PC-9 (cell line): Measurements from ENCODE around the gene HIVEP2. TPM values are rescaled to one million over a fixed set of nuclear protein-coding genes. Genes with fewer than 3 reads are reported as not detected.
A peak's percentile ranks its signal among the peaks of the same experiment; 100 is the strongest.

Source experiments
- BruUV-seq: library from RNA; stranded (reverse); fragments of 400-500 nt; replicated peaks from 2 replicates; lab custom pipeline; 2021; lab: Mats Ljungman, UMichigan
- CTCF ChIA-PET: fragments of 300-600 bp; sonication (Branson Sonifier 250); formaldehyde crosslinking; loops from one replicate; lab custom pipeline; 2022; ENCODE audit warnings: antibody characterized with exemption; lab: Charles Lee
- POLR2A ChIA-PET: fragments of 300-600 bp; sonication (Branson Sonifier 250); formaldehyde crosslinking; loops from one replicate; lab custom pipeline; 2022; ENCODE audit warnings: antibody characterized with exemption; ENCODE audit not compliant: unreplicated experiment; lab: Charles Lee
- DNase-seq, 2 experiments: peaks; one replicate each; pipeline versions ENCODE4 v3.0.0 to v3.0.0-alpha.2; 2015 to 2022; ENCODE audit warnings: mixed read lengths in 1 of 2
- H2AFZ ChIP-seq: fragments of 200-600 bp; sonication (generic); 2 replicates; pipeline ENCODE4 v1.8.1; 2017; ENCODE audit warnings: antibody characterized with exemption
- H3F3A ChIP-seq: fragments of 200-600 bp; sonication (generic); 2 replicates; pipeline ENCODE4 v1.8.1; 2017; ENCODE audit warnings: antibody characterized with exemption, mild to moderate bottlenecking, low read depth; ENCODE audit not compliant: insufficient read depth
- H3K27ac ChIP-seq: fragments of 200-600 bp; sonication (generic); 2 replicates; pipeline ENCODE4 v1.6.1; 2016; ENCODE audit warnings: mixed run types
- H3K27me3 ChIP-seq: fragments of 200-600 bp; sonication (generic); 2 replicates; pipeline ENCODE4 v1.6.1; 2016; ENCODE audit warnings: low read depth, mixed run types; ENCODE audit not compliant: insufficient read depth
- H3K36me3 ChIP-seq: fragments of 200-600 bp; sonication (generic); 2 replicates; pipeline ENCODE4 v1.6.1; 2016; ENCODE audit warnings: low read depth, mixed run types
- H3K4me1 ChIP-seq: fragments of 200-600 bp; sonication (generic); replicated peaks from 2 replicates; pipeline ENCODE4 v1.6.1; 2016; ENCODE audit warnings: mixed run types; ENCODE audit not compliant: insufficient read depth
- H3K4me2 ChIP-seq: fragments of 200-600 bp; sonication (generic); 2 replicates; pipeline ENCODE4 v1.6.1; 2017; ENCODE audit warnings: mixed run types
- H3K4me3 ChIP-seq: fragments of 200-600 bp; sonication (generic); 2 replicates; pipeline ENCODE4 v1.6.1; 2016; ENCODE audit warnings: mixed run types
- H3K79me2 ChIP-seq: fragments of 200-600 bp; sonication (generic); 2 replicates; pipeline ENCODE4 v1.6.1; 2017; ENCODE audit warnings: low read depth, mixed run types
- H3K9me2 ChIP-seq: fragments of 200-600 bp; sonication (generic); 2 replicates; pipeline ENCODE4 v1.8.1; 2017; ENCODE audit warnings: mild to moderate bottlenecking; ENCODE audit not compliant: insufficient read depth
- H3K9me3 ChIP-seq: fragments of 200-600 bp; sonication (generic); 2 replicates; pipeline ENCODE4 v1.8.1; 2016; ENCODE audit warnings: low read depth; ENCODE audit not compliant: insufficient read depth
- H4K20me1 ChIP-seq: fragments of 200-600 bp; sonication (generic); 2 replicates; pipeline ENCODE4 v1.8.1; 2017; ENCODE audit not compliant: insufficient read depth
- EZH2 ChIP-seq: fragments of 200-600 bp; sonication (generic); IDR thresholded peaks from 2 replicates; pipeline ENCODE4 v1.8.0; 2017; ENCODE audit warnings: antibody characterized with exemption, low read depth
- intact Hi-C: fragments of 100-400 bp; cut with micrococcal nuclease; formaldehyde crosslinking; loops from one replicate; pipeline ENCODE4 v1.10.0; 2022; ENCODE audit not compliant: unreplicated experiment
- total RNA-seq: library from RNA; stranded (reverse); gene quantifications from 2 replicates; pipeline ENCODE4 v1.2.3, GENCODE V29; 2021
- TF ChIP-seq, protein P1 (sequence below): fragments of 200-600 bp; sonication (generic); conservative IDR thresholded peaks from 2 replicates; pipeline ENCODE4 v1.6.1; 2017; ENCODE audit warnings: mixed run types, antibody characterized with exemption, mild to moderate bottlenecking, moderate library complexity

HIVEP2 gene
- total RNA-seq, 1 experiment from 2014 or later, result 10.3 TPM

DNA sequence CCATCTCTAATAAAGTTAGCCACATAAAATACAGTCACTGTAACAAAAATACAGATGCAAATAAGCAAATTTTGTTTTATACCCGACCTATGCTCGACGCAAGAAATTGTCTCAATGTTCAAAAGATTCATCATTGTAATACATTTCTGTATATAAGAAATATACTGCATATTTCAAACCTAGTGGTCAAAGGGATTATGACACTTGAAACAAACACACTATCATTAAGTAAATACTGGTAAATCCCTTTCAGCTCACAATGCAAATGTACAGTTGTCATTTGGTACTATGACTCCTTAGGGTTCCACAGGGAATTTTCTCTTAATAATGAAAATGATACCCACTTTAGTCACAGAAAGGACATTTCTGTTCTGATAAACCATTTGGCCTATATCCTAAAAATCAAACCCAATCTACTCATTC lies 2.2 kb downstream of the HIVEP2 start:
- no peak overlapping the region for H3K27ac ChIP-seq
- no peak overlapping the region for H2AFZ ChIP-seq
- intact Hi-C loops, result loop anchor here (10.0 kb wide), 1 partner anchor 732 kb away; the partner anchor contains the start of gene PHACTR2
- H3K9me2 ChIP-seq, result no peaks in the 10 kb centered on the region
- H3K4me3 ChIP-seq, result no peak overlapping the region
- peaks cover 65% of the 10 kb centered on the region for H3K79me2 ChIP-seq
- peak in 1 of 2 experiments; percentile 42 for DNase-seq
- H3K9me3 ChIP-seq, result no peaks in the 10 kb centered on the region
- peak overlapping the region; percentile 93 for H3K4me2 ChIP-seq
- TF ChIP-seq, protein P1, sequence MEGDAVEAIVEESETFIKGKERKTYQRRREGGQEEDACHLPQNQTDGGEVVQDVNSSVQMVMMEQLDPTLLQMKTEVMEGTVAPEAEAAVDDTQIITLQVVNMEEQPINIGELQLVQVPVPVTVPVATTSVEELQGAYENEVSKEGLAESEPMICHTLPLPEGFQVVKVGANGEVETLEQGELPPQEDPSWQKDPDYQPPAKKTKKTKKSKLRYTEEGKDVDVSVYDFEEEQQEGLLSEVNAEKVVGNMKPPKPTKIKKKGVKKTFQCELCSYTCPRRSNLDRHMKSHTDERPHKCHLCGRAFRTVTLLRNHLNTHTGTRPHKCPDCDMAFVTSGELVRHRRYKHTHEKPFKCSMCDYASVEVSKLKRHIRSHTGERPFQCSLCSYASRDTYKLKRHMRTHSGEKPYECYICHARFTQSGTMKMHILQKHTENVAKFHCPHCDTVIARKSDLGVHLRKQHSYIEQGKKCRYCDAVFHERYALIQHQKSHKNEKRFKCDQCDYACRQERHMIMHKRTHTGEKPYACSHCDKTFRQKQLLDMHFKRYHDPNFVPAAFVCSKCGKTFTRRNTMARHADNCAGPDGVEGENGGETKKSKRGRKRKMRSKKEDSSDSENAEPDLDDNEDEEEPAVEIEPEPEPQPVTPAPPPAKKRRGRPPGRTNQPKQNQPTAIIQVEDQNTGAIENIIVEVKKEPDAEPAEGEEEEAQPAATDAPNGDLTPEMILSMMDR, result peak; percentile 73
- TF ChIP-seq EZH2, result no peak
- ChIA-PET CTCF (interaction anchor here (1.6 kb wide), 1 partner anchor 57 kb away, joined by 4 read pairs; no protein-coding TSS in a partner anchor), POLR2A (no interaction called here)
- H3F3A ChIP-seq, result peaks cover 7% of the 10 kb centered on the region; the same call in 1 of the 2 replicates
- no peaks in the 10 kb centered on the region for H3K36me3 ChIP-seq
- H4K20me1 ChIP-seq, result no peaks in the 10 kb centered on the region; the same call in 1 of the 2 replicates
- H3K4me1 ChIP-seq, result peaks cover 26% of the 10 kb centered on the region
- H3K27me3 ChIP-seq, result no peaks in the 10 kb centered on the region
- no TSS peak for BruUV-seq

DNA sequence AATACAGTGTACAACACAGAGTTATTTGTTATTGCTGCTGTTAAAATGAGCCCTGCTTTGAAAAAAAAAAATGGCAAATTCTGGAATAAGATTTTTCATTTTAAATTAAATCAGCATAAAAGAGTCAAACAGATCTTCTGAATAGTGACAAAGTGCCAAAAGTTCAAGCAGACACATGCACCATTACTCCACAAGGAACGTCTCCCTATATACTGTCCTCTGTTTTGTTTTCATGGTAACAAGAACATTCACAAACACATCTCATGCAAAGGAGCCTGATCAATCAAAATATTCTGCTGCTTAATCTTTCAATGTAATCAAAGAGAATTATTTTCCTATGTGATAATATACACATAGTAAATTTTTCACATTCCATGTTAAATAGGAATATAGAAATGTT lies 2.7 kb downstream of the HIVEP2 start:
- Histone ChIP-seq H3K9me3 (no peaks in the 10 kb centered on the region), H3K4me1 (peaks cover 26% of the 10 kb centered on the region), H4K20me1 (no peaks in the 10 kb centered on the region; the same call in 1 of the 2 replicates), H3K27me3 (no peaks in the 10 kb centered on the region), H3K4me2 (peak overlapping the region; percentile 93; the same call in 1 of the 2 replicates), H3K79me2 (peaks cover 70% of the 10 kb centered on the region), H3K36me3 (no peaks in the 10 kb centered on the region), H3F3A (peaks cover 5% of the 10 kb centered on the region; the same call in 1 of the 2 replicates), H2AFZ (no peak overlapping the region), H3K27ac (no peak overlapping the region), H3K9me2 (no peaks in the 10 kb centered on the region), H3K4me3 (no peak overlapping the region)
- DNase-seq, result no peak
- POLR2A ChIA-PET, result no interaction called here
- CTCF ChIA-PET, result interaction anchor here (1.6 kb wide), 1 partner anchor 56 kb away, joined by 4 read pairs; no protein-coding TSS in a partner anchor
- TF ChIP-seq EZH2, result no peak
- TF ChIP-seq, protein P1, result no peak
- intact Hi-C loops, result loop anchor here (10.0 kb wide), 1 partner anchor 733 kb away; the partner anchor contains the start of gene PHACTR2
- no TSS peak for BruUV-seq

DNA sequence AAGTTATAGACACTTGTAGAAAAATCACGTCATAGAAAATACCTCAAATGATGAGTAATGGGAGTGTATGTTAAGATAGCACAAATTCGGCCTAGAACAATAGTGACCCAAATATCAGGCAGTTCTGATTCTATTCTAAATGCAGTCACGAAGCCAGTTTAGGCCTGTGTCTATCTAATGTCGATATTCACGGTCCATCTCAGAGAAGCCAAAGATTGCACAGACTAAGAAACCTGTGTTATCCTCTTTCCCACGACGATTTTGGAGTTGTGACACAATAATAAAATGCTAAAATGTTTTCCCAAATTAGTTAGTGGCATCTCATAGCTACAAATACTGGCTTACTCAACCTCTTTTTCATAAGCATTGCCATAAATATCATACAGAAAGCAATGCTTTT lies 4.0 kb downstream of the HIVEP2 start:
- Histone ChIP-seq H3K4me3 (no peak overlapping the region), H3K4me1 (peaks cover 26% of the 10 kb centered on the region), H2AFZ (no peak overlapping the region), H3F3A (no peaks in the 10 kb centered on the region), H3K27me3 (no peaks in the 10 kb centered on the region), H3K9me3 (no peaks in the 10 kb centered on the region), H3K27ac (no peak overlapping the region), H3K4me2 (no peak overlapping the region), H3K36me3 (no peaks in the 10 kb centered on the region), H3K9me2 (no peaks in the 10 kb centered on the region), H4K20me1 (no peaks in the 10 kb centered on the region; the same call in 1 of the 2 replicates), H3K79me2 (peaks cover 81% of the 10 kb centered on the region)
- POLR2A ChIA-PET, result no interaction called here
- intact Hi-C loops, result loop anchor here (10.0 kb wide), 1 partner anchor 734 kb away; the partner anchor contains the start of gene PHACTR2
- BruUV-seq, result no TSS peak
- DNase-seq, result no peak
- TF ChIP-seq, protein P1, result no peak
- TF ChIP-seq EZH2, result no peak
- CTCF ChIA-PET, result no interaction called here
